Measurements from ENCODE around the gene PIGX.

- TF ChIP-seq CTCF (IDR thresholded peaks at IDR 0.05) (peak in 1 of 12 donors; percentile 23), POLR2A (IDR thresholded peaks at IDR 0.05) (peak in 1 of 2 donors; percentile 32)
Measured at GRCh38 chr3:196712514-196713413, 587 bp downstream of the PIGX start.
